C4-2B (cell line): ENCODE measurements around the gene MOB3B.
"Not testable (repeated sequence)": the region's sequence is repeated elsewhere in the genome, so short reads cannot be mapped to it uniquely, and the experiment has no call there.

Source experiments
- ZFX ChIP-seq: fragments of 450-650 bp; IDR thresholded peaks from 2 replicates; pipeline ENCODE4 v1.6.1; 2017
- TF ChIP-seq, protein P1 (sequence below): fragments of 450-650 bp; conservative IDR thresholded peaks from 2 replicates; pipeline ENCODE4 v1.5.1; 2017; ENCODE audit warnings: mild to moderate bottlenecking

DNA sequence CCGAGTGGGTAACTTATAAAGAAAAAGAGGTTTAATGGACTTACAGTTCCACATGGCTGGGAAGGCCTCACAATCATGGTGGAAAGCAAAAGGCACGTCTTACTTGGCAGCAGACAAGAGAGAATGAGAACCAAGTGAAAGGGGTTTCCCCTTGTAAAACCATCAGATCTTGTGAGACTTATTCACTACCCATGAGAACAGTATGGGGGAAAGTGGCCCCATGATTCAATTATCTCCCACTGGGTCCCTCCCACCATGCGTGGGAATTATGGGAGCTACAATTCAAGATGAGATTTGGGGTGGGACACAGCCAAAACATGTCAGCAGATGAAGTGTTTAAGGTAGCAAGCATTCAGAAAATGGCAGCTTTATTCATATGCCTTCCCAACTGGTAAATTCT is 81.3 kb downstream of the MOB3B start:
- TF ChIP-seq, protein P1, sequence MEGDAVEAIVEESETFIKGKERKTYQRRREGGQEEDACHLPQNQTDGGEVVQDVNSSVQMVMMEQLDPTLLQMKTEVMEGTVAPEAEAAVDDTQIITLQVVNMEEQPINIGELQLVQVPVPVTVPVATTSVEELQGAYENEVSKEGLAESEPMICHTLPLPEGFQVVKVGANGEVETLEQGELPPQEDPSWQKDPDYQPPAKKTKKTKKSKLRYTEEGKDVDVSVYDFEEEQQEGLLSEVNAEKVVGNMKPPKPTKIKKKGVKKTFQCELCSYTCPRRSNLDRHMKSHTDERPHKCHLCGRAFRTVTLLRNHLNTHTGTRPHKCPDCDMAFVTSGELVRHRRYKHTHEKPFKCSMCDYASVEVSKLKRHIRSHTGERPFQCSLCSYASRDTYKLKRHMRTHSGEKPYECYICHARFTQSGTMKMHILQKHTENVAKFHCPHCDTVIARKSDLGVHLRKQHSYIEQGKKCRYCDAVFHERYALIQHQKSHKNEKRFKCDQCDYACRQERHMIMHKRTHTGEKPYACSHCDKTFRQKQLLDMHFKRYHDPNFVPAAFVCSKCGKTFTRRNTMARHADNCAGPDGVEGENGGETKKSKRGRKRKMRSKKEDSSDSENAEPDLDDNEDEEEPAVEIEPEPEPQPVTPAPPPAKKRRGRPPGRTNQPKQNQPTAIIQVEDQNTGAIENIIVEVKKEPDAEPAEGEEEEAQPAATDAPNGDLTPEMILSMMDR: not testable (repeated sequence)
- TF ChIP-seq ZFX: not testable (repeated sequence)
